HPDE6-E6E7 (cell line): Measurements from ENCODE around the gene EVI5L.
"Not testable (repeated sequence)": the region's sequence is repeated elsewhere in the genome, so short reads cannot be mapped to it uniquely, and the experiment has no call there.

ENCODE experiments used
- DNase-seq: peaks from one replicate; pipeline ENCODE4 v3.0.0; 2011; ENCODE audit warnings: missing footprints; ENCODE audit errors: extremely low spot score

Gene EVI5L

DNA sequence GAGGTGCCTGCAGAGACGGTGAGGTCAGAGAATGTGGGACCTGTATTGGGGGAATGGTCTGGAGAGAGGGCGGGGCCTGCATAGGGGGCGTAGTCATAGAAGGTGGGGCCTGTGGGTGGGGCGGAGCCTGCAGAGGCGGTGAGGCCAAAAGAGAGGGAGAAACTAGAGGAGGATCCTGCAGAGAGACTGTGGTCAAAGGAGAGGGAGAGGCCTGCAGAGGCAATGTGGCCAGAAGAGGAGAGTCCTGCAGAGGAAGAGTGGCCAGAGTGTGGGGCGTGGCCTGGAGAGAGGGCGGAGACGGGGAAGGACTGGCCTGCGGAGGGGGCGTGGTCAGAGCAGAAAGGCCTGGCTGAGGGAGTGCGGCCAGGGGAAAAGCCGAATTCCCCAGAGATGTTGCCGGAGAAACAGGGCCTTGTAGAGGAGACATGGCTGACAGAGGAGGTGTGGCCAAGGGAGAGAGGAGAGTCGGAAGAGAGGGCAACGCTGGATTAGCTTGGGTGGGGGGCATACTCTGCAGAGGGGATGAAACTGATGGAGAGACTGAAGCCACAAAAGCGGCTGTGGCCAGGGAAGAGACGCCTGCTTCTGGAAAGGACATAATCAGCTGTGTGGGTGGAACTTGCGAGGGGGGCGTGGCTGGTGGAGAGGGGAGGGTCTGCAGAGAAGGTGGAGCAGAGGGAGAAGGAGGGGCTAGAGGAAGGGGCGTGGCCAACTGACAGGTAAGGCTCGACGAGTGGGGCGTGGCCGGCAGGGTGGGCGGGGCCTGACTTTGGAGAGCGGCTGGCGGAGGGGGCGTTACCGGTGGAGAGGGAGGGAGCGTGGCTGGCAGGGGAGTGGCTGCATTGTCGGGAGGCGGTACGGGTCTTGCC is 41.7 kb downstream of the EVI5L start:
- peak; percentile 71 for DNase-seq

GRCh38 chr19:7872306-7873204 is 42.5 kb downstream of the EVI5L start:
- no peak for DNase-seq

DNA sequence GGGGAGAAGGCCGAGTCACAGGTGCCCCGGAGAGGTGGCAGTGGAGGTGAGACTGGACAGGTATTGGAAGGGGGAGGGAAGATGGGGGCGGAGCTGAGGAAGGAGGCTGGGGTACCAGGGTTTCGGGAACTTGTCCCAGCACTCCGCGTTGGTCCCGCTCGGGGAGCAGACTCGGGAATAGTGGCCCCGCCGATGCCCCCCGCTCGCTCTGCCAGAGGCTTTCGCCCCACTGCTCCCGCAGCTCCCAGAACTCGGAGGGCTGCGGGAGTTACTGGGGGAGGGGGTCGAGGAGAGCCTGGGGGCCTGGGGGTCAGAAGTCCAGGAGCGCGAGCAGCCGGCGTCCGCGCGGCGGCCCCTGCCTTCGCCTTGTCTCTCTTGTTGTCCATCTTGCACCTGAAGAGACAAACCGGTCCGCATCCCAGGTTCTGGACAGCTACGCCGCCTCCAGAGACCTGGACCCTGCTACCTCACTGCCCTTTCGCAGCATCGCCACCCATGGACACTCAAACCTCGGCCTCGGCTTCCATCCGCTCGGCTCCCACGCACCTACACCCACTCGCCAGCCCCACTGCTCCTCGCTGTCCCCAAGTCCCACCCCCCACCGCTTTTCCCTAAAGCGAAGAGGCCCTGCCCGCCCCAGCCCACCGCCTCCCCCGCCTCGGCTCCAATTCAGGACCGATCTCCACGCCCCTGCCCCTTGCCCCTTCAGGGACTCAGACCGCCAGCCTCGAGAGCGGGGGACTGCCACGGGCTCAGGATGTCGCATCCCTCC is 43.5 kb downstream of the EVI5L start:
- DNase-seq: no peak

DNA sequence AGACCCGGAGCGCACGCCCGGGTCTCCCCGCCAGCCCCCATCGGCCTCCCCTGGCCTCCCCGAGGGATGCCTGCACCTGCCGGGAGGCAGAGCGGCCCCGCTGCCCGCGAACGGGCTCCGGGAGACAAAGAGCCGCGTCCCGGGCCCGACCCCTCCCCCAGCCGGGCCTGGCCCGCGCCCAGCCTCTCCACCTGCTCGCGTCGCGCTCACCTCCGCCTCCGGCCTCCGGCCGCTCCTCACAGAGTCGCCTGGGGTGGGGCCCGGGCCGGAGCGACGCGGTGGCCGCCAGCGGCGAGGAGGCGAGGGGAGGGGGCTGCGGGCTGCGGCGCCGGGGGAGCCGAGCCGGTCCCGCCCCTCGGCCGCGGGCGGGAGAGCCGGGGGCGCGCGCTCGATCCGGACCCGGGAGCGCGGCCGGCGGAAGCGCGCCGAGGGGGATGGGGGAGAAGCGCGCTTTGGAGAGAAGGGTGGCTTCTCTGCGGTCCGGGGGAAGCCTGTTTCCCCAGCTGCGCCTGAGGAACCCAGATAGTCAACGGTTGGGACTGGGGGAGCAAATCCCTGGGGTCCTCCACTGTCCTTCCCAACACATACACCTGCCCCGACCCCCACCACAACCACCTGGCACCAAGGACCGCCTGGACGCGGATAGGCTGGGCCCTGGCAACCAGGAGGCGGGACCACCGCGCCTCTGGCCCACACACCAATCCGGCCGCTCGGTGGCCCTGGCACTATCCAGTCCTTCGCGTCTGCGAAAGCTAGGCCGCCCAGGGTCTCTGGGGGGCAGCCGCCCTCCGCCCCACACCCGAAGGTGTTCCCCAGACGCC is 44.3 kb downstream of the EVI5L start, which contains the start of gene PRR36:
Gene PRR36, minus strand, starts transcription at position 315 of the 821 bp plus-strand sequence. CDS start 701 bp downstream, outside the sequence.
- DNase-seq: no peak

DNA sequence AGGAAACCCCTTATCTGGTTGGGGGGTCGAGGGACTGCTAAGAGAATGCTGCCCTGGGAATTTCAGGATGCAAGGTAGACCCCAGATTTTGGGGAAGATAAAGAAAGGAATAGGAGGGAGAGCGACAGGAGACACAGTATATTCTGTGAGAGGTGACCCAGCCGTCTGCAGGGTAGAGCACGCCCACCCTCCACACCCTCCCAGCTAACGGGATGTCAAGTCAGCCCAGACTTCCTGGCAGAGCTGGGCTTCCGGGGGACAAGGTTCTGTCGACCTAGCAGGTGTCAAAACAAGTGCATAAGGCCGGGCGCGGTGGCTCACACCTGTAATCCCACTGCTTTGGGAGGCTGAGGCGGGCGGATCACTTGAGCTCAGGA is 44.9 kb downstream of the EVI5L start:
- DNase-seq: no peak

DNA sequence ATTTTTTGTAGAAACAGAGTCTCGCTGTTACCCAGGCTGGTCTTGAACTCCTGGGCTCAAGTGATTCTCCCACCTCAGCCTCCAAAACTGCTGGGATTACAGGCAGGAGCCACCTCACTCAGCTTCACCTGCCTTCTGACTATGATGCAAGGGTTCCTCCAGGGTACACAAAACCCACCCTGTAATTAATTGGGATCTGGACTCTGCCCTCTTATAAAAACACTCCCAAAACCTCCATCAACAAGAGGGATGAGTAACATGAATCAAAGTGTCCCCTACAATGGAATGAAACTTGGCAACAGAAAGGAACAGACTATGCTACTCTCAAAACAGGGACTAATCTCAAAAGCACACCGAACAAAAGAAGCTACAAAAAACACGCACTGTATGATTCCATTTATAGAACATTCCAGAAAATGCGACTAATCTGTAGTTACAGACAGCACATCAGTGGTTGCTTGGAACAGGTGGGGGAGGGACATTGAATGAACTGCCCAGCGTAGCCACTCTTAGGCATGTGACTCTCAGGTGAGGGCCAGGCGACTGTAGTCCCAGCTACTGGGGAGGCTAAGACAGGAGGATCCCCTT is 47.3 kb downstream of the EVI5L start:
- no peak for DNase-seq

DNA sequence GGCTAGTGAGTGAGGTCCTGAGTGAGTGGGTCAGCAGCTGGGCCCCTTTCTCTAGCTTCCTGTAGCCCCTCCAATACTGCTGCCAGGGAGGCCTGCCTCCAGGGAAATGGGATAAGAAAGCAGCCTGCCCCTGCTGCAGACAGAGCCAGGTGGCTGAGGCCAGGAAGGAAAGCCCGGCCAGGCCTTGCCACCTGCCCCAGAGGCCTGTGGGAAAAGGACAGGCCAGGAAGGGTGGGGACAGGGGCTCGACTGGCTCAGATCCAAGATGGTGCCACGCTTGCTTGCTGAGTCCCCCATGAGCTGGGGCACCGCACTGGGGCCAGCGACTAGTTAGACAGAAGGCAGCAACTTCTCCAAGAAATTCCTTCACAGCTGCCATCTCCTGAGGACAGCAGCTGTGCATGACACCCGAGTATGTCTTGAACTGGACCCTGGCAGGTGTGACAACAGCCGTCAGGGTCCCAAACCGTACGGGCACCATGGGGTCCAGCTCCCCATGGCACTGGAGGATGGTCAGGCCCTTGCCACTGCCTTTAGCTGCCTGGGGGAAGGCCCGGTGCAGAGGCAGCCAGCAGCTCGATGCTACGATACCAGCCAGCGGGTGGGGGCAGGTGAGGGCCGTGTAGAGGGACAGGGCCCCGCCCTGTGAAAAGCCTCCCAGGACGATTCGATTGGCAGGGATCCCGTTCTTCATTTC is 49.2 kb downstream of the EVI5L start:
- no peak for DNase-seq

- no peak for DNase-seq
These were observed 49.8 kb downstream of the EVI5L start for GRCh38 chr19:7879836-7880235.

GRCh38 chr19:7881910-7882309 is 51.9 kb downstream of the EVI5L start:
- DNase-seq: no peak

- DNase-seq: no peak
These were observed 53.1 kb downstream of the EVI5L start for GRCh38 chr19:7883105-7883504.

DNA sequence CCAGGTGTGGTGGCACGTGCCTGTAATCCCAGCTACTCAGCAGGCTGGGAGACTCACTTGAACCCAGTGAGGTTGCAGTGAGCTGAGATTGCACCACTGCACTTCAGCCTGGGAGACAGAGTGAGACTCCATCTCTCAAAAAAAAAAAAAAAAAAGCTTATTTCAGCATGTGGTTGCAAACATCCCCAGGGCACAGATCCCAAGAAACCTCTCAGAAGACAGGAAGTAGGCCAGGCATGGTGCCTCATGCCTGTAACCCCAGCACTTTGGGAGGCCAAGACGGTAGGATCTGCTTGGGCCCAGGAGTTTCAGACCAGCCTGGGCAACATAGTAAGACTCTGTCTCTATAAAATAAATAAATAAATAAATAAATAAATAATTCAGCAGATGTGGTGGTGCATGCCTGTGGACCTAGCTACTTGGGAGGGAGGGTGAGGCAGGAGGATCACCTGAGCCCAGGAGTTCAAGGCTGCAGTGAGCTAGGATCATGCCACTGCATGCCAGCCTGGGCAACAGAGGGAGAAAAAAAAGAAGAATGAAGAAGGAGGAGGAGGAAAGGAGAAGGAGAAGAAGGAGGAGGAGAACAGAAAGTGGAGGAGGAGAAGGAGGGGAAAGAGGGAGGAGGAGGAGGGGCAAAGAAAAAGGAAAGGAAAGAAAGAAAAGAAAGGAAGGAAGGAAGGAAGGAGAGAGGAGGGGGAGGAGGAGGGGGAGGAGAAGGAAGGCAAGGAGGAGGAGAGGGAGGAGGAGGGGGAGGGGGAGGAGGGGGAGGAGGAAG is 54.0 kb downstream of the EVI5L start:
- no peak for DNase-seq

DNA sequence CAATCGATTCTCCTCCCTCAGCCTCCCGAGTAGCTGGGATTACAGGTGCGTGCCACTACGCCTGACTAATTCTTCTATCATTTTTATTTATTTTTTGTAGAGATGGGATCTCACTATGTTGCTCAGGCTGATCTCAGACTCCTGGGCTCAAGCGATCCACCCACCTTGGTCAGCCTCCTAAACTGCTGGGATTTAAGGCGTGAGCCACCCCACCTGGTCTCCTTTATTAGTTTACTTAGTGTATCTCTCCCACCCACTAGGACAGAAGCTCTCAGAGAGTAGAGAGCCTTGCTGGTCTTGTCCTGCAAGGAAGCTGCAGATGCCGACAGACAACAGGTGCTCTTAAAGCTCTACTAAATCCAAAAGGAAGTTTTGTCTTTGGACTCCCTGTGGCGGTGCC is 55.8 kb downstream of the EVI5L start:
- DNase-seq: no peak

DNA sequence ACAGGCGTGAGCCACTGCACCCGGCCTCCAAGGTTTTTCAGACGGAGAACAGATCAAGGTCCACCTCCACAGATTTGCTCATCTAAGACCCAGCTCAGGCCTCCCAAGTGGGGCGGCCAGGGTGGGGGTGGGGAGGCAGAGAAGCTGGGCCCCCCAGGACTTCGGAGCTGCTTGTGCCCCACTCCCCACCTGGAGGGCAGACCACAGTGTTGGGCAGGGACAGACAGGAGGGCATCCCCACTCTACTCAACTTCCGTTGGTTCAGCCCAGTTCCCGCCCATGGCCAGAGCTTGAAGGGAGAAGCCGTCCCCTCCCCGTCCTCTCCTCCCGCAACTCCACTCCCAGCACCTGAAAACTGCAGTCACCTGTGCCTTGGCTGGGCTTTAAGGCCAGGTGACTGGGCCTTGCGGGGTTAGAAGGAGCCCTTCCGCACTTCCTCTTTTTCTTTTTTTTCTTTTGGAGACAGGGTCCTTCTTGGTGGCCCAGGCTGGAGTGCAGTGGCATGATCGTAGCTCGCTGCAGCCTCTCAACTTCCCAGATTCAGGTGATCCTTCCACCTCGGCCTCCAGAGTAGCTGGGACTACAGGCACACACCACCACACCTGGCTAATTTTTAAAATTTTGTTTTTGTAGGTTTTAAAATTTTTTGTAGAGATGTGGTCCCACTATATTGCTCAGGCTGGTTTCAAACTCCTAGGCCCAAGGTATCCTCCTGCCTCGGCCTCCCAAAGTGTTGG is 57.6 kb downstream of the EVI5L start:
- DNase-seq: no peak

GRCh38 chr19:7888145-7888825 is 58.3 kb downstream of the EVI5L start, which contains the start of gene LRRC8E:
TSS of gene LRRC8E (plus strand) at chr19:7888510. CDS start at chr19:7895604, 7,094 bp downstream.
- peak; percentile 87 for DNase-seq

- DNase-seq: no peak
These were observed 58.8 kb downstream of the EVI5L start for GRCh38 chr19:7888826-7889217.

GRCh38 chr19:7893362-7894101 is 63.5 kb downstream of the EVI5L start:
- DNase-seq: not testable (repeated sequence)
